Measurements from ENCODE around the gene SDK2. TPM values are rescaled to one million over a fixed set of nuclear protein-coding genes. Genes with fewer than 3 reads are reported as not detected.
"Not testable (repeated sequence)": the region's sequence is repeated elsewhere in the genome, so short reads cannot be mapped to it uniquely, and the experiment has no call there.

Gene SDK2
- polyA plus RNA-seq, 10 donors, result 19.4 to 32.3 (median 25.3) TPM

- DNase-seq, result no peak
Observed at GRCh38 chr17:73463821-73464220, 180.4 kb downstream of the SDK2 start.

DNA sequence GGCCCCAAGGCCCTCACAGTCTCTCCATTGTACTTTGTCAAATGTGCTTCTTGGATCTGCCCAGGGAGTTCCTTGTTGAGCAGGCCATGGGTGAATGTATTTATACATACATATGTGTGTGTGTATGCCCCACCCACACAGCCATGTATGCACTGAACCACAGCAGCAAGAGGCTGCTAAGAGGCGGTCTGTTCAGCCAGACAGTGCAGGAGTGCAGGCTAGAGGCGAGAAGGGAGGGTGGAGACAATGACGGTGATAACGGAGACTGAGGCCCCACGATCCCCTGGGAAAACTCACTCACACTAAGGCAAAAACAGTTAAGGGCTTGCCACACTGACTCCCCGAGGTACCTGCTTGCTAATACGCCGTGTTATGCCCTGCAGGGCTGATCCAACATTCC lies 181.4 kb downstream of the SDK2 start:
- DNase-seq, result no peak

DNA sequence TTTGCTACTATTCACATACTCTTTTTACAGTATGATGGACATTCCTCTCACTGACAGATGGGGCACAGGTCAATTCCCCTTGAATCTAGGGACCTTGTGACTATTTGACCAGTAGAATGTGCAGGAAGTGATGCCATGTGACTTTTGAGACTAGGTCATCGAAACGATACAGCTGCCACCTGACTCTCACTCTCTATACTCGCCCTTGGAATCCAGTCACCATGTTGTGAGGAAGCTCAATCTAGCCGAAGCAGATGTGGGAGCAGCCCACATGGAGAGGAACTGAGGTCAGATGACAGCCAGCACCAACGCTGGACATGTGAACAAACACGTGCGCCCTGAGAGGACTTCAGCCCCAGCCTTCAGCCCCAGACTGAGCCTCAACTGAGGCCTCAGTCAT lies 184.3 kb downstream of the SDK2 start:
- no peak for DNase-seq

DNA sequence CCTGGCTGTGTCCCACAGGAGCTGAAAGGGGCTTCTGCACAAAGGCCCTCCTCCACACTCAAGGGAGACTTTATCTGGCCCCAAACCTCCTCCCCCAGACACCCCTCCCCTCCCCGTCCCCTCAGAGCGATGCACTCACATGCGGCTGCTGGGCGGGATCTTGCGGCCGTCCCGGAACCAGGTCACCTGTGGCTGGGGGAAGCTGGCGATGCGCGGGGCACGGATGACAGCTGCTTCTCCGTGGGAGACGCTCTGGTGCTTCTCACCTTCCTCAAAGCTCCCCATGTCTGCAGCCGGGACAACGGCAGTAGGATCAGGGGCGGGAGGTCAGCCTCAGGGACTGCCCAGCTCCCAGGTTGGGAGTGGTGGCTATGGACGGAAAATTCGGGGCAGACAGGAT lies 188.5 kb downstream of the SDK2 start:
- no peak for DNase-seq

DNA sequence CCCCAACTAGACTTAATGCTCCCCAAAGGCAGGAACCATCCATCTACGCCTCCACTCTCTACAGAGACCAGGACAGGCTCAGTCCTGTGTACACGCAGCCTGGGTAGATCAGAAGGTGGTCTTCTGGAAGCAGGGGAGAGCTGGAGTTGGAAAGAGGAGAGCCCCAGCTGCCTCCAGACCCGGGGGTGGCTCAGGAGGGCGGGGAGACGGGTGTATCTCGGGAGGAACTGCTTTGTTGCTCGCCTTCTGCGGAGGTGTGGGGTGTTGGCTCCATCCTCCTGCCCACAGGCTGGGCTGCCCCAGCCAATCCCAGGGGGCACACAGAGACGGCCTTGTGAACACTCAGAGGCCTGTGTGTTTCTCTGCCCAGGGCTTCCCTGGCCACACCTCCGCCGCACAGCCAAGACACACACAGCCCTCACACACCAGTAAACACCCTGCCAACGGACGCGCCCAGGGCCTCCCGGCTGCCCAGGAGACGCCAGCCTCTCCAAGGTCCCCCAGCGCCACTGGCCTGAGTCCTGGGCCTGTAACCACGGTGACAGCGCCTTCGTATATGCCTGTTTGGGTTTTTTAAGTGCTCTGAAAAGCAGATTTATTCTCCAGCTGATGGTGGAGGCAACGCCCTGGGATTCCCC lies 189.1 kb downstream of the SDK2 start:
- DNase-seq, result peak in 1 of 3 donors; percentile 13

- not testable (repeated sequence) for DNase-seq
Observed at GRCh38 chr17:73453494-73453893, 190.8 kb downstream of the SDK2 start.

DNA sequence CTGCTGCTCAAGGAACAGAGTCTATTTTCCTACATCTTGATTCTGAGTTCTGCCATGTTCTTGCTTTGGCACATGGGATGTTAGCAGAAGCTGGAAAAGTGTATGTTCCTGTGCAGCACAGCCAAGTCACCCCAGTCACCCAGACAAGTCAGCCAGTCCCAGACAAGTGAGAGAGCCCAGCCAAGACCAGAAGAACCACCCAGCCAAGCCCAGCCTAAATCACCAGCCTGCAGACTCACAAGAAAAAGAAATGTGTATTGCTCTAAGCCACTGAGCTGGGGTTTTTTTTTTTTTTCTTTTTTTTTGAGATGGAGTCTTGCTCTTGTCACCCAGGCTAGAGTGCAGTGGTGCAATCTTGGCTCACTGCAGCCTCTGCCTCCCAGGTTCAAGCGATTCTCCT lies 191.2 kb downstream of the SDK2 start:
- DNase-seq, result no peak

- no peak for DNase-seq
Observed at GRCh38 chr17:73452009-73452408, 192.2 kb downstream of the SDK2 start.

- no peak for DNase-seq
Observed at GRCh38 chr17:73447319-73447718, 196.9 kb downstream of the SDK2 start.

DNA sequence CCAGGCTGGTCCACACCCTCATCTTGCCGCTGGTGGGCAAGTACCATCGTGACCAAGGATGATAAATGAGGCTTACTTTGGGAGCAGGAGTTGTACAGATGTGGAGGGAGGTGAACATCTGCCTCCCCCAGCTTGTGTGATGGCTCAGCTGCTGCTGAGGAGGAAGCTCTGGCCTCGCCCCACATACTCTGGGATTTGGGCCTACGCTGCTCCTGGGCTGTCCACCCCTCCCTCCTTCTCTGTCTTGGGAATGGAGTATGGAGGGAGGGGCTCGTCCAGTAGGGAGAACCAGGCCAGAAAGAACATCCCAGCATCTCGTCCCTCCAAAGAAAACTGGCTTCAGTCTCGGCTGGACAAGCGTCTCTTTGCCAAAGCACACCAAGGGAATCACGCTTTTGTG lies 197.6 kb downstream of the SDK2 start:
- DNase-seq, result peak in 1 of 3 donors; percentile 35

GRCh38 chr17:73445466-73445865 lies 198.8 kb downstream of the SDK2 start:
- no peak for DNase-seq

DNA sequence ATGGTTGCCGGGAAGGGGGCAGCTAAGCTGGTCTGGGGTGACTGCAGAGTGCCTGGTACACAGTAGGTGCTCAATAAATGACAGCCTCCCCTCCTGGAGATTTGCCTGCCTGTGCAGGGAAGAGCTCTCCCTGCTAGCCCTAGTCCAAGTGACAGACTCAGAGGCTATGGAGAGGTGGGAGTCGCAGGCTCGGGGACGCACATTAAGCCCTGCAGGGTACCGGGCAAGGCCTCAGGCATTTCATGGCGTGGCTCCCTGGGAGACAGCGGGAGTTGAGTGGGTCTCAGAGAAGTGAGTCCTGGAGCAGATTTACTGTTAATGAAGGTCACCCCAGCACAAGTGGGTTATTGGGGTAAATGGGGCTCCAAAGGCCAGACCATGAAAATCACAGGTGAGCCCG lies 200.2 kb downstream of the SDK2 start:
- DNase-seq, result no peak

DNA sequence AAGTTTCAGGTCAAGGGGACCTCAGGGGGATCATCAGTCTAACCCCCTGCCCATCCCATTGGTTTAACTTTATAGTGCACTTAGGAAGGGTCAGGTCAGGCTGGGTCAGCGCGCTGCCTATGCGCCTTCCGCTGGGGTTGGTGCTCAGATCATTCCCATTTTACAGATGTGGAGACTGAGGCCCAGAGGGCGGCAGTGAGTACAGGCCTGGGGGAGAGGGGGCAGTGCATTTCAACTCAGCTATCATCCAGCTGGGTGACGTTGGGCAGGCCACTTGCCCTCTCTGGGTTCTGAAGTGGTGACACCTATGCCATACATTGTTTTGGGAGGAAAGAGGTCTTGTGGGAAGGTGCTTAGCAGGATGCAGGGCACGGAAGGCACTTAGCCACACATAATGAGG lies 204.6 kb downstream of the SDK2 start:
- DNase-seq, result no peak

DNA sequence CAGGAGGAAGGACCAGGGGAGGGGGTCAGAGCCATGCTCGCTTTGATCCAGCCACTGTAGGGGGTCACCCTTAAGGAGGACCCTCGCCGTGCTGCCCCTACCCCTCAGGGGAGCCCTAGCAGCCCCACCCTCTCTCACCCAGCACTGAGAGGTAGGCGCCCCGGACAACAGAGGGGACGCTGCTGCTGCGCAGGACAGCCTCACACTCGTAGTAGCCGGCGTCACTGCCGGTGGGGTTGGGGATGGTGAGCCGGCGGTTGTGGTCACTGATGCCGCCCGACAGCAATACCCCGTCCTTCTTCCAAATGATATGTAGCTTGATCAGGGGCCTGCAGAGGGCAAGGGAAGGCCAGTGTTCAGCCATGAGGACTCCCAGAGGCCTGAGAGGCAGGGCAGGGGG lies 206.4 kb downstream of the SDK2 start:
- DNase-seq, result no peak

GRCh38 chr17:73436954-73437353 lies 207.3 kb downstream of the SDK2 start:
- DNase-seq, result peak in 1 of 3 donors; percentile 41

- DNase-seq, result no peak
Observed at GRCh38 chr17:73435412-73435811, 208.8 kb downstream of the SDK2 start.

- DNase-seq, result no peak
Observed at GRCh38 chr17:73434154-73434553, 210.1 kb downstream of the SDK2 start.

DNA sequence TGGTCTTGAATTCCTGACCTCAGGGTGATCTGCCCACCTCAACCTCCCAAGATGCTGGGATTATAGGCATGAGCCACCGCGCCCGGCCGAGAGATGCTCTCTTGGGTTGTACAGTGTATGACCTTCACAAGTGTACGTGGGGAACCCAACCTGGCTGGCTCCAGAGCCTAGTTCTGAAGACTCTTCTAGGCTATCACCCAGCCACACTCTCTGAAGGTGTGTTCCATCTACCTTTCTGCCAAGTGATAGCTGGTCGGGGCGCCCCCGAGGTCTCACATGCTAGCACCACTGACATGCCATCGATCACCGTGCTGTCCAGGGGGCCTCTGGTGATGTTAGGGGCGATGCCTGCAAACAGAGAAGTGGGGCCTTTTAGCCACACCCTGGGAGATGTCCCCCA lies 210.7 kb downstream of the SDK2 start:
- DNase-seq, result no peak

DNA sequence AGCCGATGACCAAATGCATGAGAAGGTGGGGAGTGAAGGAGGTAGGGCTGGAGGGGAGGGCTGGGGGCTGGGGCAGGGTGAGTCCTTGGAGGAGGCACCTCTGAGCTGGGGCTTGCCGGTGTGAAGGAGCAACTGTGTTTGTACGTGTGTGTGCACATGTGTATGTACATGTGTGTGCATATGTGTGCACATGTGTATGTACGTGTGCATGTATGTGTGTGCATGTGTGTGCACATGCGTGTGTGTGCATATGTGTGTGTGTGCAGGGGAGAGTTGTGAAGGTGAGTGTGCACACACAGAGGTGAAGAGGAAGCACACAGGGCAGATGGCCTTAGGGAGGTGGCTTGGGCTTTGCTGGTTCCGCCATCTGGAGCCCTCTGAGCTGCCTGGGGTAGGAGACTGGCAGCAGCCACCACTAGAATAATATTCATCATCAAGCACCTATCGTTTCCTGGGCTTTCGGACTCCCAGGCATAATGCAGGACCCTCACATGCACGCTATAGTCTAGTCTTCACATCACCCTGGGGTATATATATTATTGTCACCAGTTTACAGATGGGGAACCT lies 211.5 kb downstream of the SDK2 start:
- DNase-seq, result no peak

DNA sequence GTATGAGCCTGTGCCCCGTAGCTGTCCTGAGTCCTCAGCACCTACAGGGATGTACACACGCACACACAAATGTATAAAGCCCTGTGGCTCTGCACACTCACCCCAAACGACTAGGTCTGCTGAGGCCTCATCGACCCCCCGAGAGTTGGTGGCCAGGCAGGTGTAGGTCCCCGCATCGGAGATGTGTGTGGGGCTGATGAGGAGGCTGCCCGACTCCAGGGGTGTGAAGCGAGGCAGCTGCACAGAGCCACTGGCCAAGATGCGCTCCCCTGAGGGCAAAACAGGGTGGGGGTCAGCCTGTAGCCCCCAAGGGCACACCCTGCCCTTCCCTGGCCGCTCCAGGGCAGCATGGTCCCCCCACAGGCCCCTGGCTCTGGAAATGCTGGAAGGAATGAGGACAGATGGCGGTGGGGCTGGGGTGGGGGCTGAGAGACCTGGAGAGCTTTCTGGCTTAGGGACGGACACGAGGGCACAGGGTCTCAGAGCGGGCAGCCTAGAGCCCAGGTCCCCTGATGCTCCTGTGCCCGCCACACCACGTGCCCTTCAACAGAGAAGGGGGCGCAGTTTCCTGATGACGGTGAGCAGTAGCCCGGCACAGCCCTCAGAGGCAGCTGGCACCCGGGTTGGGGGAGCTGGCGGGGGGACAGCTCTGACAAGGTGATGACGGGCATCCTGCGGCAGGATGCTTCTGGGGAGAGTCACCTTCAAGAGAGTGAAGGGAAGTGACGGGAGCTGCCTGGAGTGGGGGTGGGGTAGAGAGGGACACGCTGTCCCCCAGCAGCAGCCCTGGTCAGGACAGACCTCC lies 212.6 kb downstream of the SDK2 start:
- no peak for DNase-seq

DNA sequence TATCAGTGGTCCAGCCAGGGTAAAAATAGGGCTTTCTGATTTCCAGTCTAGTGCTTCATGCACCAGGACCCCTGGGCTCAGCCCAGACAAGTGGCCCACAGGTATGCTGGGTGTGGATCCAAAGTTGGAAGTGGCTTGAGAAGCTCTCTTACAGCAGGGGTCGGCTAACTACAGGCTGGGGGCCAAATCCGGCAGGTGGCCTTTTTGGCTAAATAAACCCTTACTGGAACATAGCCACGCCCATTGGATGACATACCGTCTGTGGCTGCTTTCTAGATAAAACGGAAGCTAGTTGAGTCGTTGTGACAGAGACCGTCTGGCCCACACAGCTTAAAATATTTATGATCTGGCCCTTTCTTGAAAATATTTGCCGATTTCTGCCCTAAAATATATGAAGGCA lies 213.4 kb downstream of the SDK2 start:
- DNase-seq, result peak in 2 of 3 donors; percentile 54 to 60

DNA sequence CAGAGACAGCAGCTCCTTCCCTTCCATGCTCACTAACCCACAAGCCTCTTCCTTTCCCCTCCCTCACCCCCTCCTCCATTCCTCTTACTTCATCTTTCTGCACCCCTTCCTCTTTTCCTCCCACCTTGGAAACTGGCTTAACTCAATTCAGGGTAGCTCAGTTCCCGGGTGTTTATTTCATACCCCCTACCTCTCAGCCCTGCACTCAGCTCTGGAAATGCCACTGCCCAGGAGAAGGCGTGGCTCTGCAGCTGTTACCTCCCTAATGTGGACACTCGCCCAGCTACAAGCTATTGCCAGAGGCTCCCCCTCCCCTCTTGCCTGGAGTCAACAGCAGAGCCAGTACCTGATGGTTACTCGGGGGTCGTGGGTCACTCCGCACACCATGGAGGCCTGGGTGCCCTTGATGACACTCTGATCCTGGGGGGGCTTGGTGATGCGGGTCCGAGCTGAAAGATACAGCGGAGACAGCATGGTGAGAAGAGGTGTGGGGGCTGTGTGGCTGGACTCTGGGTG lies 214.0 kb downstream of the SDK2 start:
- peak; percentile 37 to 51 (median 43) for DNase-seq
